HAP-1 (cell line): ENCODE data around the gene KRTAP10-5.
"Not testable (repeated sequence)": the region's sequence is repeated elsewhere in the genome, so short reads cannot be mapped to it uniquely, and the experiment has no call there.

ENCODE experiments used
- DNase-seq, 2 experiments: peaks; one replicate each; pipeline ENCODE4 v3.0.0-alpha.2; 2016 to 2020; ENCODE audit warnings: low spot score in 2 of 2
- H3K27me3 ChIP-seq: fragments of 250-450 bp; sonication (Bioruptor Pico); 2 replicates; pipeline ENCODE4 v1.5.1; 2020; ENCODE audit warnings: low read depth, mild to moderate bottlenecking, moderate library complexity
- H3K36me3 ChIP-seq: fragments of 250-450 bp; sonication (Bioruptor Pico); replicated peaks from 2 replicates; pipeline ENCODE4 v1.5.1; 2020; ENCODE audit warnings: mild to moderate bottlenecking
- H3K4me1 ChIP-seq: fragments of 250-450 bp; sonication (Bioruptor Pico); 2 replicates; pipeline ENCODE4 v1.5.1; 2020; ENCODE audit warnings: mild to moderate bottlenecking
- H3K4me3 ChIP-seq: fragments of 250-450 bp; sonication (Bioruptor Pico); 2 replicates; pipeline ENCODE4 v1.5.1; 2020; ENCODE audit warnings: mild to moderate bottlenecking, moderate library complexity
- H3K9me3 ChIP-seq: fragments of 250-450 bp; sonication (Bioruptor Pico); 2 replicates; pipeline ENCODE4 v1.5.1; 2020; ENCODE audit warnings: mild to moderate bottlenecking, moderate library complexity
- in situ Hi-C: fragments of 300-500 bp; cut with MboI; formaldehyde crosslinking; loops from 3 replicates; pipeline ENCODE4 v1.14.3; 2020; ENCODE audit warnings: low sequenced_read_pairs, inconsistent platforms, mixed read lengths

KRTAP10-5 gene

GRCh38 chr21:44566403-44566802 lies 14.0 kb downstream of the KRTAP10-5 start:
- Histone ChIP-seq H3K4me1 (no peaks in the 10 kb centered on the region), H3K27me3 (no peaks in the 10 kb centered on the region), H3K36me3 (no peaks in the 10 kb centered on the region), H3K9me3 (no peaks in the 10 kb centered on the region), H3K4me3 (no peak overlapping the region)
- DNase-seq, result no peak
- in situ Hi-C loops, result no loop called here

GRCh38 chr21:44564886-44565598 lies 15.4 kb downstream of the KRTAP10-5 start:
- Histone ChIP-seq H3K27me3 (no peaks in the 10 kb centered on the region; the same call in 1 of the 2 replicates), H3K4me1 (no peaks in the 10 kb centered on the region), H3K4me3 (no peak overlapping the region), H3K9me3 (no peaks in the 10 kb centered on the region), H3K36me3 (no peaks in the 10 kb centered on the region)
- no peak for DNase-seq
- in situ Hi-C loops, result no loop called here

GRCh38 chr21:44564099-44564498 lies 16.3 kb downstream of the KRTAP10-5 start:
- Histone ChIP-seq H3K4me1 (no peaks in the 10 kb centered on the region), H3K9me3 (no peaks in the 10 kb centered on the region), H3K27me3 (no peaks in the 10 kb centered on the region; the same call in 1 of the 2 replicates), H3K36me3 (no peaks in the 10 kb centered on the region), H3K4me3 (no peak overlapping the region)
- in situ Hi-C loops, result no loop called here
- no peak for DNase-seq

- in situ Hi-C loops, result no loop called here
- H3K36me3 ChIP-seq, result no peaks in the 10 kb centered on the region
- H3K9me3 ChIP-seq, result no peaks in the 10 kb centered on the region
- H3K4me1 ChIP-seq, result no peaks in the 10 kb centered on the region
- H3K27me3 ChIP-seq, result peaks cover 19% of the 10 kb centered on the region
- H3K4me3 ChIP-seq, result no peak within 1 kb of the TSS
- no peak for DNase-seq
Observed at GRCh38 chr21:44558695-44559094, 21.7 kb downstream of the KRTAP10-5 start, which contains the start of gene KRTAP10-3. KRTAP10-3 (minus strand) TSS chr21:44558795; CDS start chr21:44558715, 80 bp downstream.

- H3K4me3 ChIP-seq, H3K4me1 ChIP-seq, in situ Hi-C loops, DNase-seq, H3K36me3 ChIP-seq, H3K9me3 ChIP-seq: not testable (repeated sequence)
- peaks cover 22% of the 10 kb centered on the region for H3K27me3 ChIP-seq
Observed at GRCh38 chr21:44558329-44558675, 22.1 kb downstream of the KRTAP10-5 start.

- Histone ChIP-seq H3K36me3 (no peaks in the 10 kb centered on the region), H3K4me3 (no peak overlapping the region), H3K9me3 (no peaks in the 10 kb centered on the region), H3K27me3 (peaks cover 25% of the 10 kb centered on the region), H3K4me1 (no peaks in the 10 kb centered on the region)
- no peak for DNase-seq
- in situ Hi-C loops, result no loop called here
Observed at GRCh38 chr21:44557491-44558328, 22.7 kb downstream of the KRTAP10-5 start.

- no peak for DNase-seq
- Histone ChIP-seq H3K4me3 (no peak overlapping the region), H3K36me3 (no peaks in the 10 kb centered on the region), H3K4me1 (no peaks in the 10 kb centered on the region), H3K9me3 (no peaks in the 10 kb centered on the region), H3K27me3 (peaks cover 25% of the 10 kb centered on the region)
- in situ Hi-C loops, result no loop called here
Observed at GRCh38 chr21:44556879-44557278, 23.5 kb downstream of the KRTAP10-5 start.

- in situ Hi-C loops, result no loop called here
- no peaks in the 10 kb centered on the region for H3K4me1 ChIP-seq
- peaks cover 25% of the 10 kb centered on the region for H3K27me3 ChIP-seq
Observed at GRCh38 chr21:44555200-44555875, 25.1 kb downstream of the KRTAP10-5 start.

GRCh38 chr21:44552681-44553080 lies 27.7 kb downstream of the KRTAP10-5 start:
- Histone ChIP-seq H3K4me3 (no peak overlapping the region), H3K4me1 (no peaks in the 10 kb centered on the region), H3K9me3 (no peaks in the 10 kb centered on the region), H3K27me3 (peaks cover 25% of the 10 kb centered on the region), H3K36me3 (no peaks in the 10 kb centered on the region)
- no peak for DNase-seq
- in situ Hi-C loops, result no loop called here

More at GRCh38 chr21:44555200-44555875, 25.1 kb downstream of the KRTAP10-5 start:
- no peaks in the 10 kb centered on the region for H3K9me3 ChIP-seq
- H3K4me3 ChIP-seq, result no peak overlapping the region
- no peak for DNase-seq
- H3K36me3 ChIP-seq, result no peaks in the 10 kb centered on the region

GRCh38 chr21:44552136-44552535 lies 28.3 kb downstream of the KRTAP10-5 start:
- no peak overlapping the region for H3K4me3 ChIP-seq
- H3K36me3 ChIP-seq, result no peaks in the 10 kb centered on the region
- peaks cover 24% of the 10 kb centered on the region for H3K27me3 ChIP-seq
- no peak for DNase-seq
- in situ Hi-C loops, result no loop called here
- no peaks in the 10 kb centered on the region for H3K4me1 ChIP-seq
- H3K9me3 ChIP-seq, result no peaks in the 10 kb centered on the region

- in situ Hi-C loops, result no loop called here
- Histone ChIP-seq H3K9me3 (no peaks in the 10 kb centered on the region), H3K27me3 (peaks cover 18% of the 10 kb centered on the region), H3K4me1 (no peaks in the 10 kb centered on the region), H3K36me3 (no peaks in the 10 kb centered on the region), H3K4me3 (no peak within 1 kb of the TSS)
- DNase-seq, result peak in 1 of 2 experiments; percentile 4
Observed at GRCh38 chr21:44551340-44551961, 29.0 kb downstream of the KRTAP10-5 start, which contains the start of gene KRTAP10-2. KRTAP10-2 (minus strand) TSS chr21:44551505; CDS start chr21:44551458, 47 bp downstream.

- Histone ChIP-seq H3K27me3 (peaks cover 17% of the 10 kb centered on the region), H3K4me1 (no peaks in the 10 kb centered on the region), H3K4me3 (no peak overlapping the region), H3K36me3 (no peaks in the 10 kb centered on the region), H3K9me3 (no peaks in the 10 kb centered on the region)
- in situ Hi-C loops, result no loop called here
- DNase-seq, result peak in 1 of 2 experiments; percentile 1
Observed at GRCh38 chr21:44550807-44551206, 29.6 kb downstream of the KRTAP10-5 start.

- H3K4me3 ChIP-seq, H3K9me3 ChIP-seq, H3K4me1 ChIP-seq, H3K36me3 ChIP-seq, in situ Hi-C loops: not testable (repeated sequence)
- peaks cover 17% of the 10 kb centered on the region for H3K27me3 ChIP-seq
- peak in 1 of 2 experiments; percentile 1 for DNase-seq
Observed at GRCh38 chr21:44550285-44550684, 30.1 kb downstream of the KRTAP10-5 start.
